Astrocyte (in vitro differentiated cells and primary cell): Measurements from ENCODE around the gene MYOCOS.
"Not testable (repeated sequence)": the region's sequence is repeated elsewhere in the genome, so short reads cannot be mapped to it uniquely, and the experiment has no call there.

Experiments
- CTCF ChIP-seq: IDR thresholded peaks from 2 replicates; pipeline ENCODE4 v1.5.1; 2011; ENCODE audit warnings: low read depth, mild to moderate bottlenecking, inconsistent platforms, low read length, moderate library complexity; ENCODE audit not compliant: insufficient read depth
- EZH2 ChIP-seq: IDR thresholded peaks from 2 replicates; pipeline ENCODE4 v1.6.1; 2012; ENCODE audit warnings: mild to moderate bottlenecking, low read length, inconsistent platforms; ENCODE audit not compliant: insufficient read depth

GRCh38 chr1:171615122-171615906, 6.7 kb upstream of the MYOCOS start:
- not testable (repeated sequence) for TF ChIP-seq CTCF, EZH2
